Neural cell (in vitro differentiated cells): ENCODE data around the gene CFAP45. TPM values are rescaled to one million over a fixed set of nuclear protein-coding genes. Genes with fewer than 3 reads are reported as not detected.

Experiments used
- H2AFZ ChIP-seq: fragments of 200-600, 300-800 bp; sonication (generic), shearing (Covaris generic); 2 replicates; pipeline ENCODE4 v1.6.0; 2014; ENCODE audit warnings: low read depth, mild to moderate bottlenecking, antibody characterized with exemption, low read length, moderate library complexity
- H3F3A ChIP-seq: fragments of 200-600 bp; shearing (Covaris generic); 2 replicates; pipeline ENCODE4 v1.6.1; 2016; ENCODE audit warnings: mild to moderate bottlenecking, moderate library complexity, mixed read lengths, antibody characterized with exemption, low read length; ENCODE audit not compliant: insufficient read depth, poor library complexity, severe bottlenecking
- H3K27ac ChIP-seq: fragments of 200-600, 300-800 bp; sonication (generic), shearing (Covaris generic); 2 replicates; pipeline ENCODE4 v1.5.1; 2014; ENCODE audit warnings: mild to moderate bottlenecking, low read length, moderate library complexity
- H3K27me3 ChIP-seq: fragments of 300-800, 200-600 bp; sonication (generic), shearing (Covaris generic); 2 replicates; pipeline ENCODE4 v1.6.0; 2014; ENCODE audit warnings: mild to moderate bottlenecking, low read depth, low read length, moderate library complexity; ENCODE audit not compliant: insufficient read depth
- H3K36me3 ChIP-seq: fragments of 300-800, 200-600 bp; sonication (generic), shearing (Covaris generic); 2 replicates; pipeline ENCODE4 v1.5.1; 2014; ENCODE audit warnings: mild to moderate bottlenecking, antibody characterized with exemption, low read length, moderate library complexity; ENCODE audit not compliant: insufficient read depth
- H3K4me2 ChIP-seq: fragments of 300-800, 200-600 bp; sonication (generic), shearing (Covaris generic); 2 replicates; pipeline ENCODE4 v1.6.0; 2014; ENCODE audit warnings: mild to moderate bottlenecking, low read length
- H3K4me3 ChIP-seq: fragments of 300-800, 200-600 bp; sonication (generic), shearing (Covaris generic); 2 replicates; pipeline ENCODE4 v1.5.1; 2014; ENCODE audit warnings: mild to moderate bottlenecking, low read length, moderate library complexity
- H3K79me2 ChIP-seq: fragments of 200-600 bp; shearing (Covaris generic); replicated peaks from 2 replicates; pipeline ENCODE4 v1.6.0; 2014; ENCODE audit warnings: mild to moderate bottlenecking, low read length, moderate library complexity; ENCODE audit not compliant: insufficient read depth
- H3K9ac ChIP-seq: fragments of 300-800, 200-600 bp; sonication (generic), shearing (Covaris generic); 2 replicates; pipeline ENCODE4 v1.6.1; 2016; ENCODE audit warnings: mild to moderate bottlenecking, low read length, mixed read lengths
- H3K9me2 ChIP-seq: fragments of 200-600 bp; shearing (Covaris generic); 2 replicates; pipeline ENCODE4 v1.6.1; 2016; ENCODE audit warnings: mild to moderate bottlenecking, low read length, mixed read lengths; ENCODE audit not compliant: insufficient read depth
- H3K9me3 ChIP-seq: fragments of 200-600, 300-800 bp; sonication (generic), shearing (Covaris generic); 2 replicates; pipeline ENCODE4 v1.6.1; 2016; ENCODE audit warnings: mild to moderate bottlenecking, mixed run types, low read length, moderate library complexity, mixed read lengths
- H4K20me1 ChIP-seq: fragments of 200-600 bp; shearing (Covaris generic); 2 replicates; pipeline ENCODE4 v1.6.1; 2016; ENCODE audit warnings: mild to moderate bottlenecking, mixed run types; ENCODE audit not compliant: insufficient read depth
- EP300 ChIP-seq: fragments of 450-650 bp; conservative IDR thresholded peaks from 2 replicates; pipeline ENCODE4 v1.6.1; 2014; ENCODE audit warnings: antibody characterized with exemption, mild to moderate bottlenecking, moderate library complexity; ENCODE audit not compliant: poor library complexity, severe bottlenecking
- EZH2 ChIP-seq: fragments of 200-600, 300-800 bp; shearing (Covaris generic), sonication (generic); IDR thresholded peaks from 2 replicates; pipeline ENCODE4 v1.6.1; 2014; ENCODE audit warnings: antibody characterized with exemption, low read length, borderline replicate concordance, mild to moderate bottlenecking; ENCODE audit not compliant: insufficient read depth, poor library complexity, severe bottlenecking
- MXI1 ChIP-seq: fragments of 450-650 bp; conservative IDR thresholded peaks from 2 replicates; pipeline ENCODE4 v1.6.1; 2014; ENCODE audit warnings: antibody characterized with exemption, mild to moderate bottlenecking; ENCODE audit not compliant: poor library complexity, severe bottlenecking
- POLR2AphosphoS5 ChIP-seq: IDR thresholded peaks from 2 replicates; pipeline ENCODE4 v1.6.1; 2012
- RAD21 ChIP-seq: fragments of 450-650 bp; conservative IDR thresholded peaks from 2 replicates; pipeline ENCODE4 v1.6.1; 2014; ENCODE audit warnings: antibody characterized with exemption, mild to moderate bottlenecking, moderate library complexity
- SMC3 ChIP-seq: fragments of 450-650 bp; conservative IDR thresholded peaks from 2 replicates; pipeline ENCODE4 v1.6.1; 2014; ENCODE audit warnings: antibody characterized with exemption, mild to moderate bottlenecking, moderate library complexity; ENCODE audit not compliant: poor library complexity
- TAF1 ChIP-seq: IDR thresholded peaks from 2 replicates; pipeline ENCODE4 v1.6.1; 2012; ENCODE audit warnings: low read depth
- polyA plus RNA-seq: library from polyadenylated mRNA; depleted of rRNA; stranded (reverse); fragments of >200 nt; gene quantifications from 2 replicates; pipeline ENCODE4 v1.2.3, GENCODE V29; 2014
- TF ChIP-seq, protein P1 (sequence below): fragments of 450-650 bp; IDR thresholded peaks from 2 replicates; pipeline ENCODE4 v1.5.1; 2014; ENCODE audit warnings: antibody characterized with exemption, mild to moderate bottlenecking, moderate library complexity; ENCODE audit not compliant: poor library complexity, severe bottlenecking
- TF ChIP-seq, protein P2 (sequence below): IDR thresholded peaks from 2 replicates; pipeline ENCODE4 v1.6.1; 2012; ENCODE audit warnings: borderline replicate concordance

Gene CFAP45
- polyA plus RNA-seq, 1 donor from 2014 or later, result 0.12 TPM

DNA sequence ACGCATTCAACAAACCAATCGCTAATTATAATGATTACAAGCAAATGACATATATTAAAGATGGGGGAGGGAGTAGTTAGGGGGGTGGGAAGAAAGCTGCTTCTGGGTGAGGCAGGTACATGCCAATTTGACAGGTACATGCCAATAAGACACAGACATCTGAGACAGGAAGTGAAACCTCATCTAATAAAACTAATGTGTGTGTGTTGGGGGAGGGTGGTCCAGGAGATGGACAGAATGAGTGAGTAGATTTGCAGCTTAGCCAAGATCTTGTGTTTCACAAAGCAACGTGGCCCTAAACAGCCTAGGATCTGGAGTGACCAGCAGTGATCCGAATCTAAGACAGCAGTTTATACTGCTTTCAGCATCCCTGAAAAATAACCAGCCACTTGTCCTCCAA lies 10.8 kb downstream of the CFAP45 start:
- H3K79me2 ChIP-seq, result no peaks in the 10 kb centered on the region
- no peak overlapping the region for H3K9ac ChIP-seq
- no peak overlapping the region for H2AFZ ChIP-seq
- no peak overlapping the region for H3K4me2 ChIP-seq
- H3K36me3 ChIP-seq, result no peaks in the 10 kb centered on the region
- H3K27ac ChIP-seq, result no peak overlapping the region
- no peak overlapping the region for H3K4me3 ChIP-seq
- H3K27me3 ChIP-seq, result no peaks in the 10 kb centered on the region
- no peaks in the 10 kb centered on the region for H3K9me3 ChIP-seq
- TF ChIP-seq EZH2, result no peak
- TF ChIP-seq, protein P1, sequence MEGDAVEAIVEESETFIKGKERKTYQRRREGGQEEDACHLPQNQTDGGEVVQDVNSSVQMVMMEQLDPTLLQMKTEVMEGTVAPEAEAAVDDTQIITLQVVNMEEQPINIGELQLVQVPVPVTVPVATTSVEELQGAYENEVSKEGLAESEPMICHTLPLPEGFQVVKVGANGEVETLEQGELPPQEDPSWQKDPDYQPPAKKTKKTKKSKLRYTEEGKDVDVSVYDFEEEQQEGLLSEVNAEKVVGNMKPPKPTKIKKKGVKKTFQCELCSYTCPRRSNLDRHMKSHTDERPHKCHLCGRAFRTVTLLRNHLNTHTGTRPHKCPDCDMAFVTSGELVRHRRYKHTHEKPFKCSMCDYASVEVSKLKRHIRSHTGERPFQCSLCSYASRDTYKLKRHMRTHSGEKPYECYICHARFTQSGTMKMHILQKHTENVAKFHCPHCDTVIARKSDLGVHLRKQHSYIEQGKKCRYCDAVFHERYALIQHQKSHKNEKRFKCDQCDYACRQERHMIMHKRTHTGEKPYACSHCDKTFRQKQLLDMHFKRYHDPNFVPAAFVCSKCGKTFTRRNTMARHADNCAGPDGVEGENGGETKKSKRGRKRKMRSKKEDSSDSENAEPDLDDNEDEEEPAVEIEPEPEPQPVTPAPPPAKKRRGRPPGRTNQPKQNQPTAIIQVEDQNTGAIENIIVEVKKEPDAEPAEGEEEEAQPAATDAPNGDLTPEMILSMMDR, result no peak
- TF ChIP-seq, protein P2, sequence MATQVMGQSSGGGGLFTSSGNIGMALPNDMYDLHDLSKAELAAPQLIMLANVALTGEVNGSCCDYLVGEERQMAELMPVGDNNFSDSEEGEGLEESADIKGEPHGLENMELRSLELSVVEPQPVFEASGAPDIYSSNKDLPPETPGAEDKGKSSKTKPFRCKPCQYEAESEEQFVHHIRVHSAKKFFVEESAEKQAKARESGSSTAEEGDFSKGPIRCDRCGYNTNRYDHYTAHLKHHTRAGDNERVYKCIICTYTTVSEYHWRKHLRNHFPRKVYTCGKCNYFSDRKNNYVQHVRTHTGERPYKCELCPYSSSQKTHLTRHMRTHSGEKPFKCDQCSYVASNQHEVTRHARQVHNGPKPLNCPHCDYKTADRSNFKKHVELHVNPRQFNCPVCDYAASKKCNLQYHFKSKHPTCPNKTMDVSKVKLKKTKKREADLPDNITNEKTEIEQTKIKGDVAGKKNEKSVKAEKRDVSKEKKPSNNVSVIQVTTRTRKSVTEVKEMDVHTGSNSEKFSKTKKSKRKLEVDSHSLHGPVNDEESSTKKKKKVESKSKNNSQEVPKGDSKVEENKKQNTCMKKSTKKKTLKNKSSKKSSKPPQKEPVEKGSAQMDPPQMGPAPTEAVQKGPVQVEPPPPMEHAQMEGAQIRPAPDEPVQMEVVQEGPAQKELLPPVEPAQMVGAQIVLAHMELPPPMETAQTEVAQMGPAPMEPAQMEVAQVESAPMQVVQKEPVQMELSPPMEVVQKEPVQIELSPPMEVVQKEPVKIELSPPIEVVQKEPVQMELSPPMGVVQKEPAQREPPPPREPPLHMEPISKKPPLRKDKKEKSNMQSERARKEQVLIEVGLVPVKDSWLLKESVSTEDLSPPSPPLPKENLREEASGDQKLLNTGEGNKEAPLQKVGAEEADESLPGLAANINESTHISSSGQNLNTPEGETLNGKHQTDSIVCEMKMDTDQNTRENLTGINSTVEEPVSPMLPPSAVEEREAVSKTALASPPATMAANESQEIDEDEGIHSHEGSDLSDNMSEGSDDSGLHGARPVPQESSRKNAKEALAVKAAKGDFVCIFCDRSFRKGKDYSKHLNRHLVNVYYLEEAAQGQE, result no peak
- TF ChIP-seq MXI1, result no peak
- no peak for TF ChIP-seq RAD21
- TF ChIP-seq SMC3, result no peak
- no peaks in the 10 kb centered on the region for H4K20me1 ChIP-seq
- H3K9me2 ChIP-seq, result no peaks in the 10 kb centered on the region
- no peaks in the 10 kb centered on the region for H3F3A ChIP-seq

DNA sequence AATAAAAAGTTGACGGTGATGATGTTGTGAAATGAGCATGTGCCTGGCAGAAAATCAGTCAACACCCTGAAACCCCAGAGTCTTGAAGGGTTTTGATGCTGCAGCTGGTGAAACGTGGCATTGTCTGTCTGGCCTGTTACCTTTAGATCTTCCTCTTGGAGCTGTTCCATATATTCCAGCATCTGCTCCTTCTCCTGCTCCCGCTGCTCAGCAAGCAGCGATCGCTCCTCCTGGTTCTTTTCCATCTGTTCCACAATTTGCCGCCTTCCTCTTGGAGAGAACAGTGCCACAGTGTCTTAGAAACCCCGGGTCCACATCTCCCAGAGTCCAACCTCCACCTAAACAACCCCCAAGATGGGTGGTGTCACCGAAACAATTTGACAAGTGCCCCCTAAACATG lies 15.7 kb downstream of the CFAP45 start:
- Histone ChIP-seq H3F3A (no peaks in the 10 kb centered on the region), H3K27me3 (no peaks in the 10 kb centered on the region), H3K36me3 (no peaks in the 10 kb centered on the region), H3K4me3 (no peak overlapping the region), H2AFZ (no peak overlapping the region), H3K9me3 (no peaks in the 10 kb centered on the region), H3K4me2 (no peak overlapping the region), H3K79me2 (no peaks in the 10 kb centered on the region), H3K9me2 (no peaks in the 10 kb centered on the region), H3K9ac (no peak overlapping the region), H3K27ac (no peak overlapping the region), H4K20me1 (no peaks in the 10 kb centered on the region)
- TF ChIP-seq EP300 (no peak), RAD21 (no peak), EZH2 (no peak), MXI1 (no peak), SMC3 (no peak), POLR2AphosphoS5 (no peak), TAF1 (no peak)
- TF ChIP-seq, protein P2, result no peak
- TF ChIP-seq, protein P1, result no peak
